Sciatic nerve (tissue), 2 donors: ENCODE measurements around the gene E4F1. TPM values are rescaled to one million over a fixed set of nuclear protein-coding genes. Genes with fewer than 3 reads are reported as not detected.
"Not testable (repeated sequence)": the region's sequence is repeated elsewhere in the genome, so short reads cannot be mapped to it uniquely, and the experiment has no call there.

Experiments used
- ATAC-seq: fragments of 200-7000 bp; cut with Tn5 transposase; one replicate; pipeline ENCODE4 v1.9.1; 2020; ENCODE audit warnings: mild to moderate bottlenecking, moderate library complexity
- DNase-seq: peaks from one replicate; pipeline ENCODE4 v3.0.0-alpha.2; 2020; ENCODE audit warnings: low spot score
- intact Hi-C: fragments of 100-400 bp; cut with DNase I; formaldehyde crosslinking; loops from one replicate; pipeline ENCODE4 v1.14.2; 2022
- total RNA-seq: library from RNA; stranded (reverse); fragmentation: NEBNext Ultra II Directional; extraction: Animal tissue kit (Norgen Biotek cat#: 25700); gene quantifications from one replicate; pipeline ENCODE4 v1.2.1, GENCODE V29; 2021
- donor health status: DM: no; HTN: no; CAD: no.
- donor health status: DM: no; HTN: no; CAD: no.

E4F1 gene
- total RNA-seq, 1 donor from 2014 or later: 22.3 TPM

GRCh38 chr16:2188395-2188794 lies 35.0 kb upstream of the E4F1 start:
- intact Hi-C loops: no loop called here
- DNase-seq (no peak), ATAC-seq (no peak)

GRCh38 chr16:2189252-2189893 lies 34.0 kb upstream of the E4F1 start:
- intact Hi-C loops: no loop called here
- ATAC-seq (no peak), DNase-seq (no peak)

GRCh38 chr16:2190002-2190658 lies 33.3 kb upstream of the E4F1 start:
- DNase-seq: no peak
- intact Hi-C loops: no loop called here
- no peak for ATAC-seq

DNA sequence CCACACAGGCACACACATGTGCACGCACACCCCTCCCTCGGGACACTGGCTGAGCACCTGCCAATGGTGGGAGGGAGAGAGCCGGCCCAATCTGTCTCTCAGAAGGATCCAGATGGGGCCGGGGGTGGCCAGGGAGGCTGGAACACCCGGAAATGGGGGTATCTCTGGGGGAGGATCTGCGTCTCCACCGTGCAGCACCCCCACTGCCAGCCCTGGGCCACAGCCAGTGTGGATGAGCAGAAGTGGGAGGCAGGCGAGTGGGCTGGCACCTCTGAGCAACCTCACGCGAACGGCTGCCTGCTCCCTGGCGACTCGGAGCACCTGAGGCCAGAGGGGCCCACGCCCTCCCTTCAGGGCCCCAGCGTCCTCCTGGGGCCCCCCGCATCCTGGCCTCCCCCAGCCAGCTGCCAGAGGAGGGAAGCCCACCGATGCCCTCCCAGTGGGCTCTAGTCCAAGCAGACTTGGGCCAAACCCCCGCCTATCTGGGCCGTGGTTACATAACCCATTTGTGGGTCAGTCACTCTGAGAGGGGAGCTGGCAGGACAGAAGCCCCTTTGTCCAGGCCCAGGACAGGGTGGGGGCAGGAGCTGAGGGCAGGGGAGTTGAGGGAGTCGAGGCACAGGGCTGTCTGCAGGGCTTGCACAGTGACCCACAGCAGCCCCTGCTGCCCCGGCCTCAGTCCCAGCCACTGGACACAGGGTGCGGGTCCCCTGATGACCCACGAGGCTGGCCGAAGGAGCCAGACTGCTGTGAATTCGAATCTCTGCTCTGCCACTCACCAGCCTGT lies 32.5 kb upstream of the E4F1 start:
- intact Hi-C loops: no loop called here
- ATAC-seq (peak; percentile 16), DNase-seq (no peak)

DNA sequence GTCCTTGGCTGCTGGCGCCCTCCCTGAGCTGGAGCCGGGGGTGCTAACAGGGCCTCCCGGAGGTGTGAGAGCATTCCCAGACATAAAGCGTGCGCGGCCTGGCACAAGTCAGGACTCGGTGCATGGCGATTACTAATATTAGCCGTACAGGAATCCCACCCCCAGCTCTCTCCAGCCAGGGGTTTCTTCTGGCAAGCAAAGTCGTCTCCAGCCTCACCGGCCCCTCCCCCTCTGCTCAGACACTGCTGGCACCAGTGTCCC lies 32.0 kb upstream of the E4F1 start:
- DNase-seq: no peak
- ATAC-seq: no peak
- intact Hi-C loops: no loop called here

DNA sequence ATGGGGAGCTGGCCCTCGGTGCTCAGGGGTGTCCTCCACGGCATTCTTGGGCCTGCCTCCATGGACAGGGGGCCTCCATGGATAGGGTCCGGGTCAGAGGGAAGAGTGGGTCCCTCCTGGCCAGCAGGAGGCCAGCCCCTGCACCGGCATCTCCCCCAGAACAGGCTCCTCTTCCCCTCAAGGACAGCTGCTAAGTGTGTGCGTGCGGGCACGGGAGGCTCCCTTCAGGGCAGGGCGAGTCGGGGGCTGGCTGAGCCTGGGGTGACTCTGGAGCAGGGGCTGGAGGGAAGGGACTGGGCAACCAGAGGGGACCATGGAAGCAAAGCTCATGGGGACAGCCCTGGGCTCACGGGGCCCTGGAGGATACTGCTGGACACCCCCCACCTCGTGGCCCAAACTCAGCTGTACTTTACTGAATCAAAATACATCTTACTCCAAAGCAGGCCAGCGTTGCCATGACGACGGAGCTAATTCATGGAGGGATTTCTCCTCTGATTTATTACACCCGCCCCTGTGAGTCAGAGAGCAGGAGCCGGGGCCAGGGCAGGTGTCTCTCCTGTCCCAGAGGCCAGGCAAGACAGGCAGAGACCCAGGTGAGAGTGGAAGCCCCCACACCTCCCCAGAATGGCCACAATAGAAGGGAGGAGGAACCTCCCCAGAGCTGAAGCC lies 29.1 kb upstream of the E4F1 start:
- ATAC-seq (no peak), DNase-seq (no peak)
- intact Hi-C loops: no loop called here

DNA sequence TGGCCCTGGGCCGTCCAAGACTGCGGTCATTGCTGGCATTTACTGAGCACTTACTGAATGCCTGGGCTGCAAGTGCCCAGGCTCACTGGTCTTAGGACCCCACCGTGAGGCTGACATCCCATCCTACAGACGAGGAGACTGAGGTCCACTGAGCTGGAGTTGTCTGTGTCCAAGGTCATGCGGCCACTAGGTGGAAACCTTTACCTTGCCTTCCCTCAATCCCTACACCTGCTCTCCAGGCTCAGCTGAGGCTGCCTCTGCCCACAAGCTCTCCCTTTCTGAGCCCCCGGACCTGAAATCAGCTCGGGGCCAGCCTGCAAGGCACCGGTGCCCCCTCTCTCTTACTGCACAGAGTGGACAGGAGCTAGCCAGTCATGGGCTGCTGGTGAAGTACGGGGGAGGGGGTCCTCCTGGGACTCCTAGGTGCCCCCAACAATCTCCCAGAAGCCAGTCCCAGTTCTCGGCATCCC lies 28.5 kb upstream of the E4F1 start:
- ATAC-seq (peak; percentile 27), DNase-seq (no peak)
- intact Hi-C loops: no loop called here

DNA sequence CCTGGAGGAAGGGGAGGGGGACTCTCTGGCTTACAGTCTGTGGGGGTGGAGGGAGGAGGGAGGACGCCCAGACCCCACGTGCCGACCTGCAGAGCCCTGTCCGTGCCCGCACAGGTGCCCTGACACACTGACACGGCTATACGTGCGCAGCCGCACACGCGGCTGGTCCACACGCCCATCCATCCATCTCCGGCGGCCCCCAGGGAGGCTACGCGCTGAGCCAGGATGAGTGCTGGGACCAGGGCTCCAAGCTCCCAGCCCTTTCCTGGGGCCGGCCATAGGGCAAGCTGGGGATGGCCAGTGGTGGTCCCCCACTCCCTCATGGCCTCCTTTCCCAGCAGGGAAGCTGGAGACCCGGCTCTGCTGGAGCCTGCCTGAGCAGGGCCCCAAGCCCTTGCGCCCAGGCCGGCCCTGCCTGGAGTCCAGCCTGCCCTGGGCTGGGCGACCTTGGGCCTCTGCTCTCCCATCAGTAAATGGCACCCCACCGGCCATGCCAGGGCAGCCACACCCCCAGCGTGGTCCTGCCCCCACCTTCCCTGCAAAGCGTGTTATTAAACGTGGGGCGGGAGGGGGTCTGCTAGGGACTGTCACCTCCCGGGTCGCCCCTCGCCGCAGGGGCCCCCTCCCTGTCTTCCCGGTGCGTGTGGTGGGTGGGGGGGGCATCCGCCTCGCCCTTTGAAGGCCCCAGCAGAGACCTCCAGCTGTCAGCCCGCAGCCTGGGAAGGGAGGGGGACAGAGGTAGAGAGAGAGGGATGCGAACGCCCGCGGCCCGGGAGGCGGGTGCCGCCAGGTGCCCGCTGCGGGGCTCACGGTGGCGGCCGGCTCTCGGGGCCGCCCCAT lies 27.8 kb upstream of the E4F1 start:
- ATAC-seq (peak; percentile 6), DNase-seq (no peak)
- intact Hi-C loops: no loop called here

DNA sequence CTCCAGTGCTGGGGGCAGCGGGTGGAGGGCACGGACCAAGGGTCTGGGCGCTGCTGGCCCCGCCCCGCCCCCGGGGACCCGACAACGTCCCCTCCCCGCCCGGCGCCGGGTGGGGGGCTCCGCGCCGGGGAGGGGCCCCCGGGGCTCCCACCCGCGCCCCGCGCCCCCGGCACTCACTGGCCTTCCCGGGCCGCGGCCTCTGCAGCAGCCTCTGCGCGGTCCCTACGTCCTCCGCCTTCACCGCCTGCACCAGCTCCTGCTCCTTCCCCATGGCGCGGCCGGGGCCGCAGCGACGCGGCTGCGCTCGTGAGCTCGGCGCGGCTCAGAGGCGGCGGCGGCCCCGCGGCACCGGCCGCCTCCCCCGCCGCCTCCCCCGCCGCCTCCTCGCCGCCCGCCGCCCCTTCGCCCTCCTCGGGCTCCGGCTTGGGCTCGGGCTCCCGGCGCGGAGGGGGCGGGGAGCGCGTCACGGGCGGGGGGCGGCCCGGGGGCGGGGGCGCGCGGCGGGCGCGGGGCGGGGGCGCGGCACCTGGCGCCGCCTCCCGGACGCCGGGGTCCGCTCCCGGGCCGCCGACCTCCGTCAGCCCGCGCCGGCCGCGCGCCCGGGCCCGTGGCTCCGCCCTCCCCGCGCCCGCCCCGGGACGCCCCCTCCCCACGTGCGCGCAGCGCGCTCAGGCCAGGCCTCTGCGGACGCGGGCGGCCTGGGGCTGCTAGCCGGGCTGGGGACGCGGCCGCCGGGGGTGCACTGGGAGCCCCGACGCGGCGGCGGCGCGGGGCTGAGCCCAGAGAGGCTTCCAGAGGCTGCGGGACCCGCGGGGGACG lies 27.0 kb upstream of the E4F1 start, which contains the start of gene CASKIN1:
Gene CASKIN1, minus strand, starts transcription at position 444 of the 819 bp plus-strand sequence. Its CDS starts 173 bp downstream, at position 271.
- DNase-seq (no peak), ATAC-seq (no peak)
- intact Hi-C loops: no loop called here

DNA sequence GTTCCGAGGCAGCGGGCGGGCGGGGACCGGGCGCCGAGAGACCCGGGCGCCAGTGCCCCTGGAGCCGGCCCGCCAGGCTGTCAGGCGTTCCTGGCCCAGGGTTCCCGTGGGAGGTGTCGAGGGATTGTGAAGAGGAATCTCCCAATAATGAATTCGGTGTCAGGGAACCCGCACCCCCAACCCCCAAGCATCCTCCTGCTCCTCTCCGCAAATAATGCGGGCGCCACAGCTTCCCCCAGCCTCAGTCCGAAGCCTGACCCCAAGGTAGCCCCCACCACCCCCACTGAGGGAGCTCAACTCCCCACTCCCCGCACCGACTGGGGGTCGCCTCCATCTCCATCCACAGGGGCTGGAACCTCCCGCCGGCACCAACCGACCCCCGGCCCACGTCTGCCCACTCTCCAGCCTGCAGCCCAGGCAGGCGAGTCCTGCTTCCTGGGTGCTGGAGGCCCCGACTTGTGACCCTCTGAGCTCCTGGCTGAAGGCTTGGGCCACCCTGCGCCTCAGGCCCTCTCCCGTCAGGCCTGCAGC lies 26.3 kb upstream of the E4F1 start:
- ATAC-seq: no peak
- intact Hi-C loops: no loop called here
- DNase-seq: no peak

GRCh38 chr16:2197765-2198164 lies 25.6 kb upstream of the E4F1 start:
- ATAC-seq (no peak), DNase-seq (no peak)
- intact Hi-C loops: no loop called here

GRCh38 chr16:2198283-2198682 lies 25.1 kb upstream of the E4F1 start:
- ATAC-seq (no peak), DNase-seq (no peak)
- intact Hi-C loops: no loop called here

DNA sequence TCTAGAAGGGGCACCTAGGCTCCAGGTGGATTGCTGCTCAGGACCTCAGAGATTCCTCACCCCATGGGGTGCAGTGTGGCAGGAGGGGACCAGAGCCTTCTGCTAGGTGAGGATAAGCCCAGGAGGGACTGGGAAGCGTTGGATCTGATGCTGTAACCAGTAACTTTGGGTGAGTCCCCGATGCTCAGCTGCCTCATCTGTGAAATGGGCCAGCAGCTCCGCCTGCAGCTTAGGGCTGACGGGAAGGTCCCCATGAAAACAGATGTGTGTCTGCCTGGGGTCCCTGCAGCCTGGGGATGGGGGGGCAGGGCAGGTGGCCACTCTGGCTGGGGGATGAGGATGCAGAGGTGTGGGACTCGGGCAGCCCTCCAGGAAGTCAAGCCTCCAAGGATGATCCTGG lies 24.3 kb upstream of the E4F1 start:
- intact Hi-C loops: no loop called here
- ATAC-seq: no peak
- DNase-seq: no peak

DNA sequence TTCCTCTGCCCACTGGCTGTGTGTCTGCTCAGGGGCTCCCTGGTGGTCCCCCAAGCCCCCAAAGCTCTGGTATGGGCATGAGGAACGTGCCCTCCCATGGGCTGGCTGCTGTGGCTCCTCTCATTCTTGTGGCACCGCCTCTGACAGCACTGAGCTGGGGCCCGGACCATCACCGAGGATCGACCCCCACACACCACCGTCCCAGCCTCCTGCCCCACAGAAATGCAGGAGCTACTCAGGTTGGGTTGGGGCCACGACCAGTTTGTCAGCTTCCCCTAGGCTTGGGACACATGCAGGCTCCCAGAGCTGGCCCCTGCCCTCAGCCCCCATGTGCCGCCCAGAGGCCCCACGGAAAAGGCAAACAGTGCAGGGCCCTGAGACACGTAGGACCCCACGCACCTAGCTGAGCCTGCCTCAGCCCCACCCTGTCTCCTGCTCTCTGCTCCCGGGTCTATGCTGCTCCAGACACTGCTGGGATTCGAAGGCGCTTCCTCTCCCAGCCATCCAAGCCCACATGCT lies 23.7 kb upstream of the E4F1 start:
- DNase-seq (no peak), ATAC-seq (no peak)
- intact Hi-C loops: no loop called here

DNA sequence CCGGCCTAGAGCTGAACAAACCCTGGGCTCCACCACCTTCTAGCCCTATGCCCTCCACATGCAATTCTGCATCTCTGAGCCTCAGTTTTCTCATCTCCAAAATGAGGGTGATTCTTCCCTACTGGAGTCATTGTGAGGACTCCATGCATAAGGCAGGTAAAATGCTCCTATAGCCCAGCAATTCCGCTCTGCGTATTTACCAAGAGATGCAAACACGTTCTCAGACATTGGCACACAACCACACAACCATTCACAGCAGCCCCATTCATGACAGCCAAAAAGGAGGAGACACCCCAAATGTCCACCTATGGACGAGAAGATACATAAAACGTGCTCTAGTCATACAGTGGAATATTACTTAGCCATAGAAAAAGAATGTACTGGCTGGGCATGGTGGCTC lies 23.1 kb upstream of the E4F1 start:
- no peak for ATAC-seq
- intact Hi-C loops: no loop called here
- DNase-seq: no peak

DNA sequence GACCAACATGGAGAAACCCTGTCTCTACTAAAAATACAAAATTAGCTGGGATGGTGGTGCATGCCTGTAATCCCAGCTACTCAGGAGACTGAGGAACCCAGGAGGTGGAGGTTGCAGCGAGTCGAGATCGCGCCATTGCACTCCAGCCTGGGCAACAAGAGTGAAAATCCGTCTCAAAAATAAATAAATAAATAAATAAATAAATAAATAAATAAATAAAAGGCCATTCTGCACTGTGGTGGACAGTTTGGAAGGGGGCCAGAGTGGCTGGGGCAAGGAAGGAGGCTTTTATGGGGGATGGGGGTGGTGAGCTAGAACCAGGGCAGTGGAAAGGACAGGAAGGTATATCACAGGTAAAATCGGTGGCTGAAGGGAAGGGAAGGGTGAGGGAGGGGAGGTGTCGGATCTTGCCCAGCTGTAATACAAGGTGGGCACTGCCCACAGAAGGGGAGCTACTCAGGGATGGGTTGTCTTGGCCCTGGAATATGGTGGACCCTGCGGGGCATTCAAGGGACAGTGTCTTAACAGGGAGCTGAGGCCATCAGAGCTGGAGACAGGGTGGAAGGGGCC lies 20.2 kb upstream of the E4F1 start:
- ATAC-seq, intact Hi-C loops, DNase-seq: not testable (repeated sequence)

- peak; percentile 0 for ATAC-seq
- no peak for DNase-seq
- intact Hi-C loops: no loop called here
Measured at GRCh38 chr16:2204416-2205103, 18.8 kb upstream of the E4F1 start.
